Retinal pigment epithelial cell (primary cell): Measurements from ENCODE around the gene CSF1R.

Experiments used
- DNase-seq: peaks from one replicate; pipeline ENCODE4 v3.0.0-alpha.2; 2010; ENCODE audit warnings: low read depth
- H3K4me3 ChIP-seq: 2 replicates; pipeline ENCODE4 v1.5.1; 2011; ENCODE audit warnings: mild to moderate bottlenecking, low read length, control low read depth, moderate library complexity
- CTCF ChIP-seq: conservative IDR thresholded peaks from 2 replicates; pipeline ENCODE4 v1.5.1; 2011; ENCODE audit warnings: low read depth, low read length, control low read depth, inconsistent platforms

CSF1R gene

GRCh38 chr5:150068961-150069645 is 17.3 kb downstream of the CSF1R start:
- TF ChIP-seq CTCF = no peak
- no peak overlapping the region for H3K4me3 ChIP-seq
- no peak for DNase-seq

GRCh38 chr5:150068472-150068871 is 17.9 kb downstream of the CSF1R start:
- H3K4me3 ChIP-seq = no peak overlapping the region
- TF ChIP-seq CTCF = no peak
- no peak for DNase-seq

GRCh38 chr5:150068071-150068470 is 18.3 kb downstream of the CSF1R start:
- no peak overlapping the region for H3K4me3 ChIP-seq
- TF ChIP-seq CTCF = no peak
- no peak for DNase-seq

- no peak for TF ChIP-seq CTCF
- H3K4me3 ChIP-seq = no peak overlapping the region
- DNase-seq = no peak
Observed at GRCh38 chr5:150067405-150067960, 18.9 kb downstream of the CSF1R start.

GRCh38 chr5:150066901-150067396 is 19.4 kb downstream of the CSF1R start:
- DNase-seq = no peak
- H3K4me3 ChIP-seq = no peak overlapping the region
- no peak for TF ChIP-seq CTCF

- H3K4me3 ChIP-seq = no peak overlapping the region
- no peak for TF ChIP-seq CTCF
- no peak for DNase-seq
Observed at GRCh38 chr5:150066436-150066835, 19.9 kb downstream of the CSF1R start.

- no peak for TF ChIP-seq CTCF
- DNase-seq = no peak
- H3K4me3 ChIP-seq = no peak overlapping the region
Observed at GRCh38 chr5:150065886-150066285, 20.5 kb downstream of the CSF1R start.
